Natural killer cell (primary cell): ENCODE data around the gene RSPH6A. TPM values are rescaled to one million over a fixed set of nuclear protein-coding genes. Genes with fewer than 3 reads are reported as not detected.

ENCODE experiments used
- ATAC-seq, 3 donors: fragments of 150-1000 bp in 2 of 3; fragments of 200-7000 bp in 1 of 3; cut with Tn5 transposase; 1 replicate in 1 of 3; 2 replicates in 2 of 3; pipeline ENCODE4 v1.10.0; 2021; ENCODE audit warnings: mild to moderate bottlenecking in 2 of 3, moderate library complexity in 2 of 3
- DNase-seq, 2 donors: peaks; one replicate each; pipeline versions ENCODE4 v3.0.0 to v3.0.0-alpha.2; 2013 to 2021; ENCODE audit warnings: mixed read lengths in 1 of 2
- H3K27ac ChIP-seq: one replicate; pipeline ENCODE4 v1.5.1; 2013; ENCODE audit warnings: mild to moderate bottlenecking, low read length
- H3K27me3 ChIP-seq: one replicate; pipeline ENCODE4 v1.6.1; 2013; ENCODE audit warnings: low read length; ENCODE audit not compliant: control insufficient read depth, insufficient read depth
- H3K36me3 ChIP-seq: one replicate; pipeline ENCODE4 v1.6.1; 2013; ENCODE audit warnings: low read length; ENCODE audit not compliant: control insufficient read depth, insufficient read depth
- H3K4me1 ChIP-seq: one replicate; pipeline ENCODE4 v1.6.1; 2013; ENCODE audit warnings: low read length; ENCODE audit not compliant: control insufficient read depth, insufficient read depth
- H3K4me3 ChIP-seq: one replicate; pipeline ENCODE4 v1.5.1; 2013; ENCODE audit warnings: low read length
- H3K9me3 ChIP-seq: one replicate; pipeline ENCODE4 v1.6.1; 2013; ENCODE audit warnings: low read length; ENCODE audit not compliant: control insufficient read depth, insufficient read depth
- H3K27ac Mint-ChIP-seq, 2 donors: one replicate each; pipeline ENCODE4 v1.8.0; 2022; ENCODE audit warnings: mild to moderate bottlenecking in 2 of 2, mixed read lengths in 2 of 2, moderate library complexity in 1 of 2
- H3K27me3 Mint-ChIP-seq, 2 donors: one replicate each; pipeline ENCODE4 v1.8.0; 2022; ENCODE audit warnings: low read depth in 2 of 2, mixed read lengths in 2 of 2
- H3K36me3 Mint-ChIP-seq: one replicate; pipeline ENCODE4 v1.8.0; 2022; ENCODE audit warnings: mixed read lengths
- H3K4me1 Mint-ChIP-seq, 2 donors: one replicate each; pipeline ENCODE4 v1.8.0; 2022; ENCODE audit warnings: mixed read lengths in 2 of 2
- H3K4me3 Mint-ChIP-seq: one replicate; pipeline ENCODE4 v1.8.0; 2022; ENCODE audit warnings: mild to moderate bottlenecking, moderate library complexity, mixed read lengths
- H3K9me3 Mint-ChIP-seq, 2 donors: one replicate each; pipeline ENCODE4 v1.8.0; 2022; ENCODE audit warnings: mixed read lengths in 2 of 2
- WGBS: methylation state at CpG from one replicate; pipeline ENCODE4 v1.1.7; 2013; ENCODE audit warnings: missing lambda C conversion rate; ENCODE audit not compliant: insufficient coverage; 5-methylcytosine and 5-hydroxymethylcytosine counted together
- intact Hi-C: fragments of 100-400 bp; cut with micrococcal nuclease; formaldehyde crosslinking; loops from one replicate; pipeline ENCODE4 v1.14.2; 2022
- total RNA-seq, 4 donors: library from RNA; stranded (reverse); fragments of 120-200 nt in 1 of 4; gene quantifications; one replicate each; pipeline versions ENCODE4 v1.2.3 to v1.2.4, GENCODE V29; 2013 to 2022
- TF ChIP-seq, protein P1 (sequence below): fragments of 200-600 bp; IDR thresholded peaks from one replicate; pipeline ENCODE4 v1.8.0; 2022; ENCODE audit warnings: antibody characterized with exemption

RSPH6A gene
- total RNA-seq, 3 donors from 2014 or later (not counting 1 experiment from before 2014, with no cell fraction given) = 0.18 to 0.63 (median 0.31) TPM

DNA sequence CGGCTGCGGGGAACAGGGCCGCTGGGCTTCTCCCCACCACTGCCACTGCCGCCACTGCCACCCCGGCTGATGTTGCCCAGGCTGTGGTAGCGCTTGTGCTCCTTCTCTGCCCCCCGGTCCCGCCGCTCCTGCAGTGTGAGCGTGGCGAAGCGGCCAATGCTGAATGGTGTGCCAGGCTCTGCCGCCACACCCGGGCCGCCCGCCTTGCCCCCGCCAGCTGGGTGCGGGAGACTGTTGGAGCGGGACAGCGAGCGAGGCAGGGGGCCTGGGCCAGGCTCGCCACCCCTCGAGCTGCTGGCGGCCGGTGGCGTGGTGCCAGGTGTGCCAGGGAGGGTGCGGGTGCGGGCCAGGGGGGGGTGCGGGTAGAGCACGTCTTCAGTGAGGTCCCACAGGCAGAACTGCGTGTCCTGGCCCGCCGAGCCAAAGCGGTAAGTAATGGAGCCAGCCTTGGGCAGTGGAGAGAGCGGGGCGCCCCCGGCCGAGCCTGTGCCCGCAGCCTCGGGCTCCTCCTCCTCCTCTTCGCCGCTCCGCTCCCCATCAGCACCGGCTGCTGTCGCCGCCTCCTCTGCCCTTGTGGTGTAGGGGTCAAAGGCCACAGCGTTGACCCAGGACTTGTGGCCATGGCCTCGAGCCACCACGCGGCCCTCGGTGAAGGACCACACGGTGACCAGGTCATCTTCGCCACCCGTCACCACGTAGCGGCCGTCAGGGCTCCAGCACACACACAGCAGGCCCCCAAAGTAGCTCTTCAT, 29.2 kb downstream of the RSPH6A start:
- Mint-ChIP-seq H3K36me3 (peaks cover 14% of the 10 kb centered on the region), H3K27ac (no peak overlapping the region), H3K4me3 (no peak overlapping the region), H3K9me3 (no peaks in the 10 kb centered on the region), H3K27me3 (no peaks in the 10 kb centered on the region), H3K4me1 (peaks cover 10 to 32% of the 10 kb centered on the region in 2 donors)
- Histone ChIP-seq H3K27ac (no peak overlapping the region), H3K4me3 (no peak overlapping the region), H3K4me1 (peaks cover 7% of the 10 kb centered on the region), H3K9me3 (no peaks in the 10 kb centered on the region), H3K27me3 (no peaks in the 10 kb centered on the region), H3K36me3 (peaks cover 26% of the 10 kb centered on the region)
- TF ChIP-seq, protein P1, sequence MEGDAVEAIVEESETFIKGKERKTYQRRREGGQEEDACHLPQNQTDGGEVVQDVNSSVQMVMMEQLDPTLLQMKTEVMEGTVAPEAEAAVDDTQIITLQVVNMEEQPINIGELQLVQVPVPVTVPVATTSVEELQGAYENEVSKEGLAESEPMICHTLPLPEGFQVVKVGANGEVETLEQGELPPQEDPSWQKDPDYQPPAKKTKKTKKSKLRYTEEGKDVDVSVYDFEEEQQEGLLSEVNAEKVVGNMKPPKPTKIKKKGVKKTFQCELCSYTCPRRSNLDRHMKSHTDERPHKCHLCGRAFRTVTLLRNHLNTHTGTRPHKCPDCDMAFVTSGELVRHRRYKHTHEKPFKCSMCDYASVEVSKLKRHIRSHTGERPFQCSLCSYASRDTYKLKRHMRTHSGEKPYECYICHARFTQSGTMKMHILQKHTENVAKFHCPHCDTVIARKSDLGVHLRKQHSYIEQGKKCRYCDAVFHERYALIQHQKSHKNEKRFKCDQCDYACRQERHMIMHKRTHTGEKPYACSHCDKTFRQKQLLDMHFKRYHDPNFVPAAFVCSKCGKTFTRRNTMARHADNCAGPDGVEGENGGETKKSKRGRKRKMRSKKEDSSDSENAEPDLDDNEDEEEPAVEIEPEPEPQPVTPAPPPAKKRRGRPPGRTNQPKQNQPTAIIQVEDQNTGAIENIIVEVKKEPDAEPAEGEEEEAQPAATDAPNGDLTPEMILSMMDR = no peak
- DNase-seq (no peak), ATAC-seq (no peak)
- intact Hi-C loops = no loop called here
- WGBS = 96% methylated on average over 57 of the region's 57 CpGs

DNA sequence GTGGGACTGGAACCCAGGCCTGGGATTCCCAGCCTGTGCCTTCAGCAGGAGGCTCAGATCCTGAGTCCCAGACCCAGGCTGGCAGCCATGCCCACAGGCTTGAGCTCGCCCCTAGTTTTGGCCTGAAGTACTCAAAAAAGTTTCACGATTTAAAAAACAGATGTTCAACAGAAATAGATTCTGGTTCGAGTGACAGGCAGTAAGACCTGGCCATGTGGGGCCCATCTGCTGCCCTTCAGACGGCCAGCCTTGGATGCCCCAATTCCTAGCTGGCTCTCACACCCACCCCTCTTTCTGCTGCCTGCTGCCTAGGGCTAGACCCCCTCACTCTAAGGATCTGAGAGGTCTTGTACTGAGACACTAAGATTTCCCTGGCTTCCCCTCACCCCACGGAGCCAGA, 30.0 kb downstream of the RSPH6A start:
- H3K9me3 Mint-ChIP-seq = no peaks in the 10 kb centered on the region
- ATAC-seq = no peak
- peaks cover 4% of the 10 kb centered on the region for H3K27me3 ChIP-seq
- peaks cover 10 to 33% of the 10 kb centered on the region in 2 donors for H3K4me1 Mint-ChIP-seq
- H3K27me3 Mint-ChIP-seq = no peaks in the 10 kb centered on the region
- no peak for DNase-seq
- H3K27ac ChIP-seq = no peak overlapping the region
- TF ChIP-seq, protein P1 = no peak
- H3K4me1 ChIP-seq = peaks cover under 1% of the 10 kb centered on the region
- H3K4me3 ChIP-seq = no peak overlapping the region
- peaks cover 26% of the 10 kb centered on the region for H3K36me3 ChIP-seq
- intact Hi-C loops = no loop called here
- WGBS = 85% methylated on average over 5 of the region's 5 CpGs
- H3K27ac Mint-ChIP-seq = no peak overlapping the region
- H3K9me3 ChIP-seq = no peaks in the 10 kb centered on the region
- no peak overlapping the region for H3K4me3 Mint-ChIP-seq
- H3K36me3 Mint-ChIP-seq = peaks cover 14% of the 10 kb centered on the region

DNA sequence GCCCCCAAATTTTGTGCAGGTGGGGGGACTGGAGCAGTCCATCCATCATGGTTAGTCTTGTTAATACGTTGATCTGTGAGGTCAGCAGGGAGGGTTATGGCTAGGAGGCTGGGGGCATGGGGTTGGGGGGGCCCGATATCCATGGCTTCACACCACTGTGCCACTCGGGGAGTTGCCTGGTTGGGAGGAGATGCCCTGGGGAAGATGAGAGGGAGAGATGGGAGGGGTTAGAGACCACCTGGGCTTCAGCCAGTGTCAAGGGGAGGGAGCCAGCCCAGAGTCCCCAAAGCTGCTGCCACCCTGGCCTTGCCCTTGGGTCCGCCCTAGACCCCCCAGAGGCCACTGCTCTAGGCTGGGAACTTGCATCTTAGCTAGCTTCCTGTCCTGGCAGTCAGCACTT, 31.0 kb downstream of the RSPH6A start:
- intact Hi-C loops = no loop called here
- peaks cover 21% of the 10 kb centered on the region for H3K36me3 ChIP-seq
- no peak overlapping the region for H3K4me3 Mint-ChIP-seq
- H3K27me3 Mint-ChIP-seq = peaks cover 3 to 9% of the 10 kb centered on the region in 2 donors
- H3K27ac ChIP-seq = no peak overlapping the region
- no peaks in the 10 kb centered on the region for H3K9me3 ChIP-seq
- peaks cover 10% of the 10 kb centered on the region for H3K4me1 ChIP-seq
- no peak overlapping the region for H3K4me3 ChIP-seq
- WGBS = 88% methylated on average over 4 of the region's 4 CpGs
- DNase-seq = no peak
- H3K27me3 ChIP-seq = peaks cover 8% of the 10 kb centered on the region
- H3K36me3 Mint-ChIP-seq = peaks cover 11% of the 10 kb centered on the region
- TF ChIP-seq, protein P1 = no peak
- no peaks in the 10 kb centered on the region for H3K9me3 Mint-ChIP-seq
- ATAC-seq = no peak
- H3K4me1 Mint-ChIP-seq = peaks cover 16 to 42% of the 10 kb centered on the region in 2 donors
- H3K27ac Mint-ChIP-seq = no peak overlapping the region
